ENCODE results near the gene NEBL.

DNA sequence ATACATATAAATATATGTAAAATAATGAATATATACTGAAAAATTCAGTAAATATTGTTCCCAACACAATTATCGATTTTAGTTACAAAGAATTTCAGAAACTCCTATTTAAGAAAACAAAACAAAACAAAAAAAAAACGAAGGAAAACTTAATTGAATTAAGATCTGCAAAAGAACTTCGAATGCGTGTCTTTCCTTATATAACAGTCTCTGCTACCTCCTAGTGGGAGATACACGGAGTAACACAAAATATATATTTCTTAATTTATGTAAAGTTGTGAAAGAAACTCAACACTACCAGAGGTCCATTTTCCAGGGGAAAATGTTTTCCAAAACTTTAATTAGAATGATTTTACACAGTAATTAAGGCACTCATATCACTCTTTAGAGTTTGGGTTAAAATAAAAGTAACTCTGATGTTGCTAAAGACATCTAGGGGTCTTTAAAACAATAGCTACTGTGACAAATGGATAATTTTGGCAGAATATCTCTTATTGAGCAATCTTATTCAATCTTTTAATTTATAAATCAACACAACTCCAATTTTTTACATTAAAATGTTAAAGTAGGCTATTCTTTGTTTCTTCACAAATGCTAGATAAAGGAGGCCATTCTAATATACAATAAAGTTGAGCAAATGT, 41.6 kb downstream of the NEBL start:
- TF ChIP-seq, protein P1, sequence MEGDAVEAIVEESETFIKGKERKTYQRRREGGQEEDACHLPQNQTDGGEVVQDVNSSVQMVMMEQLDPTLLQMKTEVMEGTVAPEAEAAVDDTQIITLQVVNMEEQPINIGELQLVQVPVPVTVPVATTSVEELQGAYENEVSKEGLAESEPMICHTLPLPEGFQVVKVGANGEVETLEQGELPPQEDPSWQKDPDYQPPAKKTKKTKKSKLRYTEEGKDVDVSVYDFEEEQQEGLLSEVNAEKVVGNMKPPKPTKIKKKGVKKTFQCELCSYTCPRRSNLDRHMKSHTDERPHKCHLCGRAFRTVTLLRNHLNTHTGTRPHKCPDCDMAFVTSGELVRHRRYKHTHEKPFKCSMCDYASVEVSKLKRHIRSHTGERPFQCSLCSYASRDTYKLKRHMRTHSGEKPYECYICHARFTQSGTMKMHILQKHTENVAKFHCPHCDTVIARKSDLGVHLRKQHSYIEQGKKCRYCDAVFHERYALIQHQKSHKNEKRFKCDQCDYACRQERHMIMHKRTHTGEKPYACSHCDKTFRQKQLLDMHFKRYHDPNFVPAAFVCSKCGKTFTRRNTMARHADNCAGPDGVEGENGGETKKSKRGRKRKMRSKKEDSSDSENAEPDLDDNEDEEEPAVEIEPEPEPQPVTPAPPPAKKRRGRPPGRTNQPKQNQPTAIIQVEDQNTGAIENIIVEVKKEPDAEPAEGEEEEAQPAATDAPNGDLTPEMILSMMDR (IDR thresholded peaks at IDR 0.05) = peak; percentile 53
- TF ChIP-seq EZH2 (IDR thresholded peaks at IDR 0.05) (no peak), EZH2phosphoT487 (IDR thresholded peaks at IDR 0.05) (no peak)
